Measurements from ENCODE around the gene HIP1R.

The HIP1R gene

DNA sequence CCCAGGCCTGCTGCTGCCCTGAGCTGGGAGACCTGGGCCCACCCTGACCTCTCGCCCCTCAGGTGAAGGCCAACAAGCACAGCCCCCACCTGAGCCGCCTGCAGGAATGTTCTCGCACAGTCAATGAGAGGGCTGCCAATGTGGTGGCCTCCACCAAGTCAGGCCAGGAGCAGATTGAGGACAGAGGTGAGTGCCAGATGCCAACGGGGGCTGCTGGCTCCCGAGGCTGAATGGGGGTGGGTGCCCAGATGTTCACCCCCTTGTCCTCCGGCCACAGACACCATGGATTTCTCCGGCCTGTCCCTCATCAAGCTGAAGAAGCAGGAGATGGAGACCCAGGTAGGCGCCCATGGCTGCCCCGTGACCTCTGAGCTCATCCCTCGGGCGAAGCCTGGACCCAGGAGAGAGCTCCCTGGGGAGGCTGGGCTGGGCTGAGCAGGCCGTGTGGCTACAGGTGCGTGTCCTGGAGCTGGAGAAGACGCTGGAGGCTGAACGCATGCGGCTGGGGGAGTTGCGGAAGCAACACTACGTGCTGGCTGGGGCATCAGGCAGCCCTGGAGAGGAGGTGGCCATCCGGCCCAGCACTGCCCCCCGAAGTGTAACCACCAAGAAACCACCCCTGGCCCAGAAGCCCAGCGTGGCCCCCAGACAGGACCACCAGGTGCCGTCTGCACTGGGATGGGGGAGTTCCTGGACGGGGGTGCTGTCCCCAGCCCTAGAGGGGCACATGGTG is 25.8 kb downstream of the HIP1R start:
- DNase-seq, result no peak

DNA sequence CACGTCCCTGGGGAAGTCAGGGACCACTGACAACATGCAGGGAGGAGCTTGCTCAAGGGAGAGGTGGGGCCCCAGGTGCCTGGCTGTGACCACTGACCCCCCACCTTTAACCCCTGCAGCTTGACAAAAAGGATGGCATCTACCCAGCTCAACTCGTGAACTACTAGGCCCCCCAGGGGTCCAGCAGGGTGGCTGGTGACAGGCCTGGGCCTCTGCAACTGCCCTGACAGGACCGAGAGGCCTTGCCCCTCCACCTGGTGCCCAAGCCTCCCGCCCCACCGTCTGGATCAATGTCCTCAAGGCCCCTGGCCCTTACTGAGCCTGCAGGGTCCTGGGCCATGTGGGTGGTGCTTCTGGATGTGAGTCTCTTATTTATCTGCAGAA is 26.3 kb downstream of the HIP1R start:
- no peak for DNase-seq

DNA sequence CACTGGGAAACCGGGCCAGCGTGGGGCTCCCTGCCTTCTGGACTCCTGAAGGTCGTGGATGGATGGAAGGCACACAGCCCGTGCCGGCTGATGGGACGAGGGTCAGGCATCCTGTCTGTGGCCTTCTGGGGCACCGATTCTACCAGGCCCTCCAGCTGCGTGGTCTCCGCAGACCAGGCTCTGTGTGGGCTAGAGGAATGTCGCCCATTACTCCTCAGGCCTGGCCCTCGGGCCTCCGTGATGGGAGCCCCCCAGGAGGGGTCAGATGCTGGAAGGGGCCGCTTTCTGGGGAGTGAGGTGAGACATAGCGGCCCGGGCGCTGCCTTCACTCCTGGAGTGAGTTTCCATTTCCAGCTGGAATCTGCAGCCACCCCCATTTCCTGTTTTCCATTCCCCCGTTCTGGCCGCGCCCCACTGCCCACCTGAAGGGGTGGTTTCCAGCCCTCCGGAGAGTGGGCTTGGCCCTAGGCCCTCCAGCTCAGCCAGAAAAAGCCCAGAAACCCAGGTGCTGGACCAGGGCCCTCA is 26.9 kb downstream of the HIP1R start:
- no peak for DNase-seq

DNA sequence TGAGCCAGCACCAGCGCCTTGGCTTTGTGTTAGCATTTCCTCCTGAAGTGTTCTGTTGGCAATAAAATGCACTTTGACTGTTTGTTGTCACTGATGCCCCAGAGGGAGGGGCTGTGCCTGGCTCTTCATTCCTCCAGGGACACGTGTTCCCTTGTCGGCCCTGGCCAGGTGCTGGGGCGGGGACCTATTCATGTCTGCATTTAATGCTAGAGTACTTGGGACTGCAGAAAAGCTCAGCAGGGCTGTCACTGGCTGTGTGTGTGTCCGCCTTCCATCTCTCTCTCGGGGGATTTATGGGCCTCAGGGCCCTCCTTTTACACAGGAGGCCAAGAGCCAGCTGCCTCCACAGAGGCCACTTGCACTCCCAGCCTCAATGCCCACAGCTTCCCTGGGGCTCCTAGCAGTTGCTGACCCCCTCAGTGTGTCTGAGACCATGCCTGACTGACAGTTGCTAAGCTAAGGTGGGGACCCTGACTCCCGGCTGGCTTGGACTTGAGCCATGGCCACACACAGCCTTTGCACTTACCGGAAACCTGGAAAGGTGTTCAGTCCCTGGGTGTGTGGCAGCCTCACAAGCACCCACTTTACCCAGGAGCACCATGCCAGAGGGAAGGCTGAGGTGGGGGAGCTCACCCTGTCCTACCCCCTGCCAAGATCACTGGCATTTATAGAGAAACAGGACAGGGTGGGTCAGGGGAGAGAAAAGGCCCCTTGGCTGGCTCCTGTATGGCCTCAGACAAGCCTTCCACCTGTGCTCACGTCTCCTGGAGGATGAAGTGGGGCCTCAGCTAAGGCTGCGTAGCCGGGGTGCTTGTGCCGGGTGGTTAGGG is 27.8 kb downstream of the HIP1R start:
- no peak for DNase-seq

DNA sequence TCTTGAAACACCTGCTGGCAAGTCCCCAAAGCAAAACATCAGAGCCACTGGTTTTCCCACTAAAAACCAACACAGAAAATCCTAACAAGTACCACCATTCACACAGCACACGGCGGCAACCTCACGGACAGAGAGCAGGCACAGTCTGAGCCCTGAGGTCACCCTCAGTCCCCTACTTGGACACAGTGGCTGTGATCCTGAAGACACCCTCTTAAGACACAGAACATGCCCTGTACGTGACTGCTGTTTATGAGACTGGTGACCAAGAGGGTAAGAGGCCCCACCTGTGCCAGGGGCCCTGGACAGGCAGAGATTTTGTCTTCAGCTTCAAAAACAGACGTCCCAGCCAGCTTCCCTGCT is 29.6 kb downstream of the HIP1R start:
- no peak for DNase-seq

DNA sequence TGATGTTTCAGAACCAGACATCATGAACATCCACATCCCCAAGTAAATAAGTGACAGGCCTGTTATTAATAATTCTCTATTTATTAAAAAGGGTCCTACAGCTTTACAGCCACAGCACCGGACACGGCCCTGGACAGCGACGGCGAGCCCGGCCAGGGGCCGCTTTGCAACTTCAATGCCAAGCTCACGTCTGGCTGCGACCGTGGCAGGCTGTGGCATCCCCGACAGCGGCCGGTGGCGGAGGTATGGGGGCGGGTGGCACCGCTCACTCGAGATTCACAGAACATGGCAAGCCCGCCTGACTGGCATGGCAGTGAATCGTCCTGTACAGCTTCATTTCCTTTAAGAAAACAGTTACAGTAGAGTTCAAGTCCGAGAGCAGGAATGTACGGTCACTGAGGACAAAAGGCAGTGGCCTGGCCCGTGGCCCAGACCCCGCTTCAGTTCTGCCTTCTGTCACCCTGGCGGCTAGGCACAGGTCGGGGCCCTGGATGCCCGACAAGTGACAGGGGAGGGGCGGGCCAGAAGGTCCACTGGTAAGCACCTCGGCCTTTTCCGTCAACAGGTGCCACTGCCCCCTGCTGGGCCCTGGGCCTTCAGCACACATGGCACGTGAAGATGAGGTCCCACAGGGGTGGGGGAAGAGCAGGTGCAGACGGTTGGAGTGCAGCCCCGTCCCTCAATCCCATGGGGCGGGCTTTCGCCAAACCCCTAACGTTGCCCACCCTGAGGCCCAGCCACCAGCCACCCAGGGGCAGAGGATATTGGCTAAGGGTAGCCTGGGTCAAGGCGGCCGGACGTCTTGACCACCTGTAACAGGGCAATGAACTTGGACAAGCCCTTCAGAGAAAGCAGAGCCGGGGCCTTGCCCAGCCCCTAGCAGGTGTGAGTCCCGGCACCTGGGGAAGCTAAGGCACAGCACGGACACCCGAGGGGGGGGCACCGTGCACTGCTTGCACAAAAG is 30.3 kb downstream of the HIP1R start:
- DNase-seq, result no peak

DNA sequence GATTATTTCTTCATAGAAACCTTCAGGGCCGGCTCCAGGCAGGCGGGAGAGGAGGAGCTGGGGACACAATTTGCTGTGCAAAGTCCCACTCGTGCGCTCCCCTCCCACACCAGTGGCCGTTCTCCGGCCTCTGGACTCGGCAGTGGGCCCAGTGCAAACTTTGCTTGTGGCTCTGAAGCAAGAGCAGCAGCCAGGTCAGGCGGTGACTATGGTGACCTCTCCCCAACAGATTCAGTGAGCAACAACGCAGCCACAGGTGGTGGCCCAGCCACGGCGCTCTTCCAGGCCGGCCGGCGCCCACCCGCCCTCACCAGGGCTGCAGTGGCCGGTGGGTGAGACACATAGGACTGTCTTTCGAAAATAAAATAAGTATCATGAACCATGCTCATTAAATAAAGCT is 31.1 kb downstream of the HIP1R start:
- DNase-seq, result no peak

DNA sequence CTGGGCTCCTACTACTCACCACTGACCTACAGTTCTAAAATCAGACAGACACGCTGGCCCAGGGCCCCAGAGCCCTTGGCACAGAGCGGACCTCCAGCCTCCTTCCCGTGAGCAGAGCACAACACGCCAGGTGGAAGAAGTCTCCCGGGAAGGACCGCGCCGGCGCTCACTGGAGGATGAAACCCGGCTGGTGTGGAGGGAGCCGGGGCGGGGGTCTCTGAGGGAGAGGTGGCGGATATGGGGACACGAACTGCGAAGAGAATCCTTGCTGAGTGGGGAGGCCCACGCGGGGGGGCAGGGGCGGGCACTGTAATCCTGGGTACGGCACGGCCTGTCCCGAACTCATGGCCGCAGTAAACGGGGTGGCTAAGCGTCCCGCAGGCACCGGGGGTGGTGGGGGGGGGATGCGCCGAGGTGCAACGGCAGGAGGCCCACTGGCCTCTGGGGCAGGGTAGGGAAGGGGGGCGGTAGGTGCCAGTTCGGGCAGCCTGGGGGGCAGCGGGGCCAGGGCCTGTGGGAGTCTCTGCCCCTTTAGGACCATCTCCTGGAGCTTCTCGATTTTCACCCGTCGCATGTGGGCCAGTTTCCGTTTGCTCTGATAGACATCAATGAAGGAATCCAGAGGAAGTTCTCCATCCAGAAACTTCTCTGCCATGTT is 31.8 kb downstream of the HIP1R start:
- DNase-seq, result no peak

DNA sequence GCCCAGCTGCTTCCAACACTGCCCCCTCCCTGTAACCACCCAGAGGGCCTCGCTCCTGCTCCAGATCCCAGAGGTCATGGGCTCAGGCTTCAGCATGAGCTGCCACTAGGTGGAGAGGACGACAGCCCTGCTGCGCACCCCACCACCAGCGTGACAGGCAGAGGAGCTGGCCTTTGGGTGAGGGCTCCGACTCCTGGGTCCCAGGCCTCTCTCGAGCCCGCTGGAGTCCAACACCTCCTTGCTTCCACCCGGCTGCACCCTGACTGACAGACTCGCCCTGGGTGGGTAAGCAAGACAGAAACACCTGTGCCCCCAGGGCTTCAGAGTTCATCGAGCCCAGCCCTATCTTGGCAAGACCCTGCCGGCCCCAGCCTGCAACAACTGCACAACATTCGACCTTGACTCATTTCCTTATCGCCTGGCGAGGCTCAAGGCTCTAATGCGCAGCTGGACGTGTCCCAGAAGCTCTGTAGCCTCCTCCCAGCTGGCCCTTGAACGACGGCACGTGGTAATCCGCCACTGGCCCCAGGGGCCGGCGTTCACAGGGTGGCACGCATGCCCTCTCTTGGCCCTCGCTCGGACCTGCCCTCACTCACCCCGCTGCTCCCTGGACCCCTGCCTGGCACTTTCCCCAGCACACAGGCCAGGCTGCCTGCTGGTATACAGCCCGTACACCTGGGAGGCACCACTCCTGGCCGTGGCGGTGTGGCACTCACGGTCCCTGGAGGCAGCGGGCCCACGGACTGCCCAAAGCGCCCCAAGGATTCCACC is 32.6 kb downstream of the HIP1R start:
- no peak for DNase-seq

DNA sequence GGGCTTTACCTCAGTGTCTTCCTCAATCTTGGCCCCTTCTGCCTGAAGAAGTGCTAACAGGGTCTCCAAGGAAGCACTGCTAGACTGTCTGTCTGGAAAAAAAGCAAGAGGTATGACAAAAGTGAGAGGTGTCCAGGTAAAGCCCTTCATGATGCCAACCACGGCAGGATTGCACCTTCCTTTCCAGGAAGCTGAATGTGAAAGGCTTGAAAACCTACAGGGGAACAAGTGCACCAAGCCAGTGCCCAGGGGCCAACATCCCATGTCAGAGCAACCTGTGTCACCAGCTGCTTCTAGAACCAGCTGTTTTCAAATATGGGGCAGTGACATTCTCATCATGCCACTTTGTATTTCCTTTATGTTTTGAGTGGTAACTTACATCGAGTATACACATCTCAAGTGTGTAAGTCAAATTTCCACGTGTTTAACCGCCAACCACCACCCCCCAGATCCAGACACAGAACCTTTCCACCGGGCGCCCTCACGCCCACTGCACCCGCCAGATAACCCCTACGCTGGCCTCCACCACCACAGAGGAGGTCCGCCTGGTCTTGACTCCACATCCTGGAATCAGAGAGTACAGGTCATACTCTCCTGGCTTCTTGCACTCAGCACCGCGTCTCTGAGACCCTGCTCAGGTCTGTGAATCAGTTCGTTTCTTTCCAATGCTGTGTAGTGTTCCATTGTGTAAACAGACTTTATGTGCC is 33.4 kb downstream of the HIP1R start:
- no peak for DNase-seq

DNA sequence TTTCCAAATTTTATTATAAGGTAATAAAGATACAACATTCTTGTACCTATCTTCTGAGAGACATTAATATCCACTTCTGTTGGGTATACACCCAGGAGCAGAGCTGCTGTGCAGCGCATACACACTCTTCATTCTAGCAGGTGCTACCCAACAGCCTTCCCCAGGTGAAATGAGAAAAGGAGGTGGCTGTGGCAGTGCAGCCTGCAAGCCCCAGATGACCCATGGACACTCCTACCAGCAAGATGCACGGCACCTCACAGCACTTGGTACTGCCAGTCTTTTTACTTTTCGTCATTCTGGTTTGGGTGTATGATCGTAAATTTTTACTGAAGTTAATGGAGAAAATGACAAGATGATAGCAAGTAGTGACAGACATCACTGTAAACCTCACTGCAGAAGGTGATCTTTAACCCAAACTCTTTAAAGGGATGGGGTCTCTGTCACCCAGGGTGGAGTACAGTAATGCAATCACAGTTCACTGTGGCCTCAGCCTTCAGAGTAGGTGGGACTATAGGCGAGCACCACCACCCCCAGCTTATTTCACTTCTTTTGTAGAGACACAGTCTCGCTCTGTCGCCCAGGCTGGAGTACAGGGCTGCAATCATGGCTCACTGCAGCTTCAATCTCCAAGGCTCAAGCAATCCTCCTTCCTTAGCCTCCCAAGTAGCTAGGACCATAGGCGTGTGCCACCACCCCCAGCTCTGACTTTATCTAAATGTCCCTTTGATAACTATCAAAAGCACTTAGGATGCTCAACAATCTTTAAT is 34.1 kb downstream of the HIP1R start:
- DNase-seq, result no peak

DNA sequence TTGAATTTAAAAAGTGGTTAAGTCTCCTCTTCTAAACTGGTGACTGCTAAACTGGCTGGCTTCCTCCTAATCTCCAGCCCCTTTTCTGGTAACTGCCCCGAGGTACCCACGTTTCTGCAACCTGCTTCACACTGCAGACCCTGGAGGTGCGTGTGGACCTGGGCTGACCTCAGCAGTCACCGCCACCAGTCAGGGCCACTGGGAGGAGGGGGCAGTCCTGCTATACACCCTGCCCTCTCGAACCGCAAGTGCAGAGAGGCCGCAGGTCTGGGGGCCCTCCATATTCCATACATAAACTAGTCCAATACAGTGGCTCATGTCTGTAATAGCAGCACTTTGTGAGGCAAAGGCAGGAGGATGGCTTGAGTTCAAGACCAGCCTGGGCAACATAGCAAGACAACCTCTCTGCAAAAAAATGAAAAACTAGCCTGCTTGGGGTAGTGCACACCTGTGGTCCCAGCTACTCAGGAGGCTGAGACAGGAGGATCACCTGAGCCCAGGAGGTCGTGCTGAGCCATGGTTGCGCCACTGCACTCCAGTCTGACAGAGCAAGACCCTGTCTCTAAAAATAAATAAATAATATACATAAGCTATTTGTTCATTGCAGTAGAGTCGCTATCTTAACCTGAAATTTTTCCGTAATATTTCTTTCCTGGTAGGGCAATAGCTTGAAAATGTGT is 35.0 kb downstream of the HIP1R start:
- DNase-seq, result no peak

DNA sequence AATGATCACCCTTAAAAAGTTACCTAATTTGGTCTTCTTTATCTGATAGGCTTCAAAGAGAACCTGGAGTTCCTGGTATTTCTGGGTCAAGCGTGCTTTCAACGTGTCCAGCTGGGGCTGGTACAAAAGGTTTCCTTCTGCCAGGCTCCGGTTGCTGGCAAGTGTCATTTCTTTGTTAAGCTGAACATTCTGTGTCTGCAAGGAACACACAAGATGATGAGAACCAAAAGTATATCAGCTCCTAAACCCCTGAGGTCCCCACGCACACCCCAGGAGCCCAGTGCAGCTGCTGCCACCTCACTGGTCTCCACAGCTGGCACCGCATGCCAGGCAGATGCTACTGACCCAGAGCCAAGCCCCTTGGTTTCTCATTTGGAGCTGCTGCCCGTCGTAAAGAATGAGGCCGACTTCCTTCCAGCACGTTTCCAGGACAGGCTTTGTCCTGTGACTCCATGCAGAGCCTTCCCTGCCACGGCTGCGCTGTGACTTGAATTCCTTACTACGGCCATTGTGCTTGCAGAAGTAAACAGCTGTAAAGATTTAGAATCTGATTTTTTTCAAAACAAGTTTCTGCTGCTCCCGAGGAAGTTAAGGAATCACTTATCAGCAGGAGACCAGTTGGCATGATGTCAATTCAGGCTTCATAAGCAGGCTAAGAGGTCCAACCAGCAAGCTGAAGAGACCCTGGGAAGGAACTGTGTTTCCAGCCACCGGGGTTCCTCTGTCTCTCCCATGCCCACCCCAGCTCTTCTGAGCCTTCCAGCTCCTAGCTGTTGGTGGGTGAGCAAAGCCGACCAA is 35.8 kb downstream of the HIP1R start:
- no peak for DNase-seq

DNA sequence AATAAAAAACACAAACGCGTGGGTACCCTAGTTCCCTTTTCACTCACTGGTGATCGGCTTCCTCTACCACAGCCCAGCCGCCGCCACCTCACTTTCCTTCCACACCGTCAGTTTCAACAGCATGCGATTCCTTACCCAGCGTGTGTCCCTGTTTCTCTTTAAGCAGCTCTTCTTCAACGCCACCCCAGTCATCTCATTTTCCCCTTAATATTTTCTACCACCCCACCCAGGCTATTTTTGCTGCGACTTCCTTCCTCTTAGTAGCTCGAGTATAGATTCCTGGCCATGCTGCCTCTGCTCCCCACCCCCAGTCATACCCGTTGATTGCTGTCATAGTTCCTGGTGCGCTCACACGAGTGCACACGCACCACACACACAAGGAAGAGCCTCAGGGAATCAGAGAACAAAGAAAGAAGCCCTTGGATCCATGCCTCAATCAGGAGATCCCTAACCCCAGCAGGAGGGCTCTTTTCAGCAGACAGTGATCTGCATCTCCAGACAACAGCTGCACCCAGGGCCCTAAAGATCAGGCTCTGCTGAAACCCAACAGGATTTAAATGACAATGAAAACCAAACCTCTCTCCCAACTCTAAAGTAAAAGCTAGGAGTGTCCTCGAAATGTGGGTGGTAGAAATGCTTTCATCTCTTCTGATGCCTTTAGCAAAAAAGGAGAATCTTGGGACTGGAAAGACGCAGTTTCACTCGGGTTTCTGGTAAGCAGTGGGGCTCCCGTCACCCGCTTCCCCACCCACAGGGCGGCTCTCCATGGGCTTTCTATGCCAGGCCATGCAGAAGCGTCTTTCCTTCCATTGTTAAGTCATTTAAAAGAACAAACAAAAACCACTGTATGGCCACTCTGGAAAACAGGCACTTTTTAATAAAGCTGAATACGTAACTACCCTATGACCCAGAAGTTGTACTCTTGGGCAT is 36.9 kb downstream of the HIP1R start:
- peak; percentile 67 for DNase-seq

DNA sequence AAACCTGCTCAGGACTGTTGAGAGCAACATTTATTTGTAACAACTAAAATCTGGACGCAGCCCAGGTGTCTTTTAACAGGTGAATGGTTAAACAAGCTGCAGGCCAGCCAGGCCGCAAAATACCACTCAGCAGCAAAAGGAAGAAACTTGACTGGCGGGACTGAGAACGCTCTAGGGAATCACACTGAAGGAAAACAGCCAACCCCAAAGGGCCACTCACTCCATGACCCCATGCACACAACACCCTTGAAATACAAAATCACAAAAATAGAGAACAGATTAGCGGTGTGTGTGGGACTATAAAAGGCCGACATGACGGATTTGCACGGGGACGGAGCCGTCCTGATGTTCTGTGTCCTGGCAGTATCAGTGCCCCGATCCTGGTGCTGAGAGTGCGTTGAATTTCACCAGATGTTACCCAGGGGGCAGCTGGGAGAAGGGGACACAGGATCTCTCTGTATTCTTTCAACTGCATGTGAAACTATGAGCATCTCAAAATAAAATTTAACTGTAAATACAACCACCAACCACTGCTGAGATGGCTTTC is 37.6 kb downstream of the HIP1R start:
- DNase-seq, result no peak

DNA sequence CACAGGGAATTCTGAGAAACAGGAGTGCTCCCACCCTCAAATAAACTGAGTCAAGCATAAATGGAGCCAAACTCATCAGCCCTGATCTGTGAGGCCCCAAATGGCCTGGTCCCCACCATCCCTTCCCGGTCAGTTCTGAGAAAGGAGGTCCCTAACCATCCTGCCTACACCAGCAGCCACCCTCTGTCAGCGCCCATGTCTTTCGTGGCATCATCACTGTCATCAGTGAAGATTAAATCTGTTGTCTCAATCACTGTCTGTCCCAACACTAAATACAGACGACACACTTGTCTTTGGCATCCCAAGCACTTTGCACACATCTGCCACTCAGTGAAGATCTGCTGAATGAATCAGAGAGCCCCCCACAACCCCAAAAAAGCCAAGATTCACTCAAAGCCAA is 38.3 kb downstream of the HIP1R start:
- DNase-seq, result no peak

DNA sequence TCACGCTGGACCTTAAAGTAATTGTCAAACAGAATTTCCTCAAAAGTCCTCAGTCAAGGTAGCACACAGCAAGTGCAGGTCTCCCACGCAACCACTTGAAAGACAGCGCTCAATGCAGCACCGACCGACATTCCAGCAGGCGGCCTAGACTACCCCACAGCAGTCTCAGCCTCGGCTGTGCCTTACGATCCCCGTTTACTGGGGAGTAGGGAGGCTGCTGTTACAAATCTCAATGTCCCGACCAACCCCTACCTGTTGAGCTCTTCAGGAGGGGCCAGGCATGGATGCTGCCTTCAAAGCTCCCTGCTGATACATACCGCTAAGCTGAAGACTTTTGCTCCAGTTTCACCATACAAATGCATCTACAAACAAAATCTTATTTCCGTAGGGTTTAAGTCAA is 38.8 kb downstream of the HIP1R start:
- DNase-seq, result no peak

All from activated CD4-positive, alpha-beta T cell treated with anti-CD3 and anti-CD28 coated beads, Interleukin-10, Interleukin-2, amounts not matched to agents 100 ng/mL and 50 ng/mL, durations not matched to agents 16 hours and 8 hours (primary cell).